ENCODE data around the gene IL18RAP.

Gene IL18RAP

DNA sequence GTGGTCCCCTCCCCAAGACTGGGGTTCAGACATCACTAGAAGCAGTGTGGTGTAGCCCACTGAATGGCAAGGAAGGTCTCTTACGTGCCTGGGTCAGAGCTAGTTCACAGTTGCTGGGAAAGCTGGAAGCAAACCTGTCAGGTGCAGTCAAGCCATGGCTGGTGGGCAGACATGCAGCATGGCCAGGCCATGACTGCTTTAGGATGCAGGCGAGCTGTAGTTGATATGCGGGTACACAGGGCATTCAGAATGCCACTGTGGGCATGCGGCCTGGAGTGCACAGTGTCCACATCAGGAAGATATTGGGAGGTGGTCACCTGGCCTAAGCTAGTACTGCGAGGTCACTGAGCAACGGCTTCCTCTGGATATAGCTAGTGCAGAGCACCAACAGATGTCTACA, 38.2 kb downstream of the IL18RAP start:
- DNase-seq, result no peak

DNA sequence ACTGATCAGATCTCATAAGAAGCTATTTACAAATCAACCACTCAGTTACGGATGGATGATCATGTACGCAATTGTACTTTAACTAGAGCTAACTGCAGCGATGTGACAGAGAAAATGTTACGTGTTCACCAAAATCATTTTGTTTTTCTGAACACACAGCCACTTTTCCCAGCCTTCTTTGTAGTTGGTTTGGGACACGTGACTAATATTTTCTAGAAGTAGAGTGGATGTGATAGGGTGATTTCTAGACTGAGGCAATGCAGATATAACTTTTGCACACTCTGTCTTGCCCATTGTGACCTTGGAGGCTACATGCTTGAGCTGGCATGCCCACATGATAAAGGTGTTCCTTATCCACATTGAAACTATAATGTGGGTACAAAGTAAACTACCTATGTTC, 40.2 kb downstream of the IL18RAP start:
- no peak for DNase-seq

- no peak for DNase-seq
Observed at GRCh38 chr2:102470168-102470567, 47.2 kb downstream of the IL18RAP start.

GRCh38 chr2:102473020-102473419, 50.1 kb downstream of the IL18RAP start, which contains the start of gene SLC9A4:
SLC9A4 (plus strand) TSS chr2:102473226; CDS start chr2:102473760, 534 bp downstream.
- peak in 2 of 3 experiments; percentile 26 to 61 for DNase-seq

DNA sequence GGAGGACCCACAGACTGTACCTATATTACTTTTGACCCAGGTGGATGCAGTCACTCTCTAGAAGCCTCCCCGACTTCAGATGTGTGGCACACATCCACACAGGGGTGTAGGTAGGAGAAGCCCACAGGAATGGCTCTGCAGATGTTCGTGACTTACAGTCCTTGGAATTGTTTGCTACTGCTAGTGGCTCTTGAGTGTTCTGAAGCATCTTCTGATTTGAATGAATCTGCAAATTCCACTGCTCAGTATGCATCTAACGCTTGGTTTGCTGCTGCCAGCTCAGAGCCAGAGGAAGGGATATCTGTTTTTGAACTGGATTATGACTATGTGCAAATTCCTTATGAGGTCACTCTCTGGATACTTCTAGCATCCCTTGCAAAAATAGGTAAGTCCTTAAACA, 50.7 kb downstream of the IL18RAP start:
- no peak for DNase-seq

GRCh38 chr2:102474785-102475184, 51.8 kb downstream of the IL18RAP start:
- DNase-seq, result no peak

DNA sequence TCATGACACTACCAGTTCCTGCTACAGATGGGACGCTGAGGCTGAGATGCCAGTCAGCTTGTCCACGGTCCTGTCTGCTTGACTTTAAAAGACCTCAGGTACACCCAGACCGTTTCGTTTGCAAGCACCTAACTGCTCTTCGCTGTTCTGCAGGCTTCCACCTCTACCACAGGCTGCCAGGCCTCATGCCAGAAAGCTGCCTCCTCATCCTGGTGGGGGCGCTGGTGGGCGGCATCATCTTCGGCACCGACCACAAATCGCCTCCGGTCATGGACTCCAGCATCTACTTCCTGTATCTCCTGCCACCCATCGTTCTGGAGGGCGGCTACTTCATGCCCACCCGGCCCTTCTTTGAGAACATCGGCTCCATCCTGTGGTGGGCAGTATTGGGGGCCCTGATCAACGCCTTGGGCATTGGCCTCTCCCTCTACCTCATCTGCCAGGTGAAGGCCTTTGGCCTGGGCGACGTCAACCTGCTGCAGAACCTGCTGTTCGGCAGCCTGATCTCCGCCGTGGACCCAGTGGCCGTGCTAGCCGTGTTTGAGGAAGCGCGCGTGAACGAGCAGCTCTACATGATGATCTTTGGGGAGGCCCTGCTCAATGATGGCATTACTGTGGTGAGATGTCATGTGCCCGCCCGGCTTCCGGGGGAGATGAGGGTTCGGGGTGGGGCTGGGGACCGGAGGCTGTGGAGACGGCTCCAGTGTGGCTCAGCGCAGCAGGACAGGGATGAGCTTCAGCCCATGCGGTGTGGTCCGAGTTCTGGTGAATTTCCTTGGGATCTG, 55.9 kb downstream of the IL18RAP start:
- DNase-seq, result no peak

GRCh38 chr2:102480285-102481195, 57.6 kb downstream of the IL18RAP start:
- DNase-seq, result no peak

- no peak for DNase-seq
Observed at GRCh38 chr2:102481931-102482330, 59.0 kb downstream of the IL18RAP start.

DNA sequence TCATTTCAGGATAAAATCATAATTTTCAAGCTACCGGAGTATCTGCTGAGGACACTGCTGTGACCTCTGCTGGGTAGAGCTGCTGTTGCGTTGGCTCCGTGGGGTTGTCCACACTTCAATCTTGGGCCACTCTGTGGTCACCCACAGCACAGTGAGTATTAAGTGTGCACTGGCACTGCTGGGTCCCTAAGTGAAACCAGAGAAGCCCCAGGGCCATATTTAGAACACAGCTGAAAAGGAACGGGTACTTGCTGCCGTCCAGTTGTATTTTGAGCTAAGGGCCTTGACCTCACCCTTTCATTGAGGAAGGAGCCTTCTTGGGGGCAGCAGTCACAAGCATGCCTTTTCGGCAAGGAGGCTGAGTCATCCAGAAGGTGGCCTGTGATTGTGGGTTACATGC, 60.1 kb downstream of the IL18RAP start:
- no peak for DNase-seq

DNA sequence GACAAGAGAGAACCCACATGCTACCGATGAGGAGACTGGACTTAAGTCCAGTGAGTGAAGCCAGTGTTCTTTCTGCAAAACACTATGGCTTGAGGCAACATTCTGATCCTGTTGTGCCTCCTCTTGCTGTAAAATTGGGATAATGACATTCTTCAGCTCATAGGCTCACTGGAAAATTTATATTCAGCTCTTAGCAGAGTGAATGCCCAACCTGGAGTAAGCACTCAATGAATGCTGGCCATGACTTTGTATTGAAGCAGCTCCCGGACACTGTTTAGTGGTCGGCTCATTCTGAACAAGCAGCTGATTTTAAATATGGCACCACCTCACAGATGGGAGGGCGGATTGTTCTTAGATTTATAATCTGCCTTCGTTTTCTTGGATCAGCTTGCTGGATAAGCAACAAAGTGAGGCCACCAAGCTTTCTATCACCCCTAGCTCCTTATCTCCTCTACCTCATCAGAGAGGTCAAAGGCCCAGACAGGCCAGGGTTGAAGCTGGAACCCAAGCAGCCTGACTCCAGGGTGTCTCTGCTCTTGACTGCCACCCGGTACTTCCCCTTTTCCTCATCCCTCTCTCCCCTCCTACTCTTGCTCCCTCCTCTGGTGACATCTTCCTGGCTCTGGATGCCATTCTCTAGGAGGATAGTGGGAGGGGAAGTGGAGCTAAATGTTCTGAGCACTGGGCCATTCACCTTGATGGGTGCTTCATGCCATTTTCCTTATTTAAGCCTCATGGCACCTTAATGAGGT, 61.5 kb downstream of the IL18RAP start:
- no peak for DNase-seq

- DNase-seq, result no peak
Observed at GRCh38 chr2:102485147-102485785, 62.3 kb downstream of the IL18RAP start.

- no peak for DNase-seq
Observed at GRCh38 chr2:102486941-102487702, 64.2 kb downstream of the IL18RAP start.

DNA sequence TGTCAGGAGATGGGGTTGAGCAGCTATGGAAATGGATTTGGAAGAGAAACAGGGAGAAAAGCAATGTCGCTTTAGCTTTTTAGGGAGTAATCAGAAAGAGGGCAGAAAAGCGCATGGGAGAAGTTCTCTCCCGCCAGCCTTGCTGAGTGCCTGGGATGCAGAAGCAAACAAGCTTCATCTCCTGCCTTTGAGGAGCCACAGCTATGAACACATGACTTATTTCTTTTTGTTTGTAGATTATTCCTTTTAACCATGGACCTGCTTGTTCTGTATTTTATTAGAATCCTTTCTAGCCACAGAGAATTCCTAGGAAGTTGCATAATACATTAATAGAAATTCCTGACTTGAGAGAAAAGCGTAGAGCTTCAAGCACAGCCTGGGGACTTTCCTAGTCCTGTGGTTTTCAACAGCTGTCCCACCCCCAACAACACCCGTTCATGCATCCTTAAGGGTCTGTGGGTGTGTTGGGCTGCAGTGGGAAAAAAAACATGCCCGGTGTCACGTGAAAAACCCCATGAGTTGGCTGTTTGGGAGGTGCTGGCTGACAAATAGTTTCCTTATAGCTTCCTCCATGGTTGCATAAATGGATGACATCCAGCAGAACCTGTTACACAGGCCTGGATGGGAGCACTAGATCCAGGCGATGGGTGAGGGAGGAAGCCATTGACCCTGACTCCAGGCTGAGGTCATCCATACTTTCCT, 65.0 kb downstream of the IL18RAP start:
- no peak for DNase-seq

DNA sequence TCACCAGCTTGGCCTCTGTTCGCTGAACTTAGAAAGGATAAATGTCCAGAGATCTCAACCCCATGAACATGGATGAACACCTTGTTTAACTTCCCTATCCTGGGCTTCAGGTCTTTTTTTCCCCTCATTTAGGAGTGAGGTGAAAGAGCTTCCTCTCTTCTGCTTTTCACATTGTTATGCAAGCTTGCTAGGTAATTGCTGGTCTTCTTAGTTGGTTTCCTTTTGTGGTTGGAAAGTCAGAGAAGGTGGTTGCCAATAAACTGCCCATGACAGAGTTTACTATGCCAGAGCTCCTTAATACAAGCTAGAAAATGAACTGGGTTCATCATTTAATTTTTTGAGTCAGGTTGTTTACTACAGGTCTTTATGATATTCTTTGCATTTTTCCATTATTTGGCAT, 66.7 kb downstream of the IL18RAP start:
- DNase-seq, result no peak

DNA sequence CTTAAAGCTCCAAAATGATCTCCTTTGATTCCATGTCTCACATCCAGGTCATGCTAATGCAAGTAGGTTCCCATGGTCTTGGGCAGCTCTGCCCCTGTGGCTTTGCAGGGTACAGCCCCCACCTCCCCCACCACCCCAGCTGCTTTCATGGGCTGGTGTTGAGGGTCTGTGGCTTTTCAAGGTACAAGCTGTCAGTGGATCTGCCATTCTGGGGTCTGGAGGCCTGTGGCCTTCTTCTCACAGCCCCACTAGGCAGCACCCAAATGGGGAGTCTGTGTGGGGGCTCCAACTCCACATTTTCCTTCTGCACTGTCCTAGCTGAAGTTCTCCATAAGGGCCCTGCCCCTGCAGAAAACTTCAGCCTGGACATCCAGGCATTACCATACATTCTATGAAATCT, 69.0 kb downstream of the IL18RAP start:
- no peak for DNase-seq

- no peak for DNase-seq
Observed at GRCh38 chr2:102494570-102494969, 71.6 kb downstream of the IL18RAP start.

- no peak for DNase-seq
Observed at GRCh38 chr2:102498414-102498813, 75.5 kb downstream of the IL18RAP start.

DNA sequence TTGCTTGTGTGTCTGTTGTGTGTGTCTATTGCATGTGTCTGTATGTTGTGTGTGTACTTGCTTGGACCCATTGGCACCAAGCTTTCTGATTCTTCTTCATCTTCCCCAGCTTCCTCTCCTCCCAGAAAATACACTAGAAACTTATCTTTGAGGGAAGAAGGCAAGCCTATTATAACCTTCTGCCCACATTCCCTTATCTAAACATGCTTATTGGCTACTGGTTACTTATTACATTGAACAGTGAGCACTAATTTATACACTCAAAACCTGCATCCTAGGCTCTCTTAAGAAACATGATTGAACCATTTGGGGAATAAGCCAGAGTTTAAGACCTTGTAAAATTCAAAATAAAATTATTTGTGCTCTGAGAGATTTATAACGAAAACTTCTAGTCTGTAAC, 76.6 kb downstream of the IL18RAP start:
- DNase-seq, result no peak
